HL-60/S4 (cell line): Measurements from ENCODE around the gene KIAA0319L.

Experiments used
- in situ Hi-C: fragments of 300-500 bp; cut with MboI; formaldehyde crosslinking; loops from 2 replicates; pipeline ENCODE4 v1.14.3; 2022; ENCODE audit warnings: low sequenced_read_pairs

The KIAA0319L gene

DNA sequence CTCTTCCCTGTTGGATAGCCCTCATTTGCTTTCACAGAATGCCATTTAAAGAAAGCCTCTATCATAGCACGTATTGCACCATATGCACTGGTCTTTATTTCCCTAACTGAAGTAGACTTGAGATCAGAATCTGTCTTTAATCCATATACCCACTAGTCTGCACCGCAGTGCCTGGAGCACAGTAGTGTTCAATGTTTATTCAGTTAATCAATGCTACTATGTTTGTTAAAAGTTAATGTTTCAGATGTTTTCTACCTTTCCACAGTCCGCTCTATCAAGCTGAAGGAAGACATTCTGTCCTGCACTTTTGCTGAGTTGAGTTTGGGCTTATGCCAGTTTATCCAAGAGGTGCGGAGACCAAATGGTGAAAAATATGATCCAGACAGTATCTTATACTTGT, 149.5 kb downstream of the KIAA0319L start:
- in situ Hi-C loops: no loop called here

DNA sequence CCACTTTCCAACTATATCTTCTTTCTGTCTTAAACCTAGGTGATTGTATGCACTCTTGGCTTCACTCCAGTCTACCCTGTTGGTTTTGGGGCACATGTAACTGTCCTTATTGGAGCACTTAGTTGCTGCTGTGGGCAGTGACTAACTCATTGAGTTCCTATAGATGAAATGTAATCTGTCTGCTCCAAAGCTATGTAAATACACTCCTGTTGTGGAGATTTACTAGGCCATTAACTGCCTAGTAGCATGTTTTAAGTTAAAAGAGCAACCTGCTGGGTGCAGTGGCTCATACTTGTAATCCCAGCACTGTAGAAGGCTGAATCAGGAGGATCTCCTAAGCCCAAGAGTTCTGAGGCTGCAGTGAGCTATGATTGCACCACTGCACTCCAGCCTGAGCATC, 151.1 kb downstream of the KIAA0319L start:
- in situ Hi-C loops: no loop called here

DNA sequence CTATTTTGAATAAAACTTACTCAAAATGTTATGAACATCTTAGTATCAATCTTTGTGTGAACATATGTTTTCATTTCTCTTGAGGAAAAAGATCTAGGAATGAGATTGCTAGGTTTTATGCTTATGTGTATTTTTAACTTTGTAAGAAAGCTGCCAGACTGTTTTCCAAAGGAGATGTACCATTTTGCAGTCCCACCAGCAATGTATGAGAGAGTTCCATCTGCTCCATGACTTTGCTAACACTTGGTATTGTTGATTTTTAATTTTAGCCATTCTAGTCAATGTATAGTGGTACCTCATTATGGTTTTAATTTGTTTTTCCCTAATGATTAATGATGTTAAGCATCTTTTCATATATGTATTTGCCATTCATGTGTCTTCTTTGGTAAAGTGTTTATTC, 156.2 kb downstream of the KIAA0319L start:
- in situ Hi-C loops: no loop called here

DNA sequence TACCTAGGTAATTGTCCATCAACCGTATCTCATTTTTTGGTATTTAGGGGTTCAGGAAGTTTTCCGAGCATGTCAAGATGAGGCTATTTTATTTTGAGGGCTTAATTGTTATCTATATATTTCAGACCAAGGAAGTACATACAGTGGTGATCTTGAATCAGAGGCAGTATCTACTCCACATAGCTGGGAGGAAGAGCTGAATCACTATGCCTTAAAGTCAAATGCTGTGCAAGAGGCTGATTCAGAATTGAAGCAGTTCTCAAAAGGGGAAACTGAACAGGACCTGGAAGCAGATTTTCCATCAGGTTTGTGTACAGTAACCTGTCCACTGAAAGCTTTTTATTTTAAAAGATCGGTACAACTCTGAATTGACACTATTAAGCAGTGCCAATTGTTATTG, 158.5 kb downstream of the KIAA0319L start:
- in situ Hi-C loops: no loop called here

DNA sequence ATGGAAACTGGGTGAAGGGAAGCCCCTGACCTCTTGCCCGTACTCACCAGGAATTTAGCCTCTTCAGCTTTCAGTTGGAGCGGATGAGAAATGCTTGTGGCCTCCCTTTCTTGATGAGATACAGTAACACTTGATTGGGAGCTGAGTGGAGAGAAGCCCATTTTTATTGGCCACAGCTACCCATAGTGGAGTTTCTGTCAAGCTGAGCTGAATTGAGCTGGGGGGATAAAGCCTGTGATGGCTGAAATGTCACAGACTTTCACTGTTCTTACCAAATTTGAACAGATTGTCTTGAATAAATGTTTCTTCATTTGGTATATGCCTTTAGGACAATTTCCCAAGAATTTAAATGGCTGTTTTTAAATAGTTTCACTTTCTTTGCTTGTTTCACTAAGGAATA, 162.8 kb downstream of the KIAA0319L start:
- in situ Hi-C loops: no loop called here

DNA sequence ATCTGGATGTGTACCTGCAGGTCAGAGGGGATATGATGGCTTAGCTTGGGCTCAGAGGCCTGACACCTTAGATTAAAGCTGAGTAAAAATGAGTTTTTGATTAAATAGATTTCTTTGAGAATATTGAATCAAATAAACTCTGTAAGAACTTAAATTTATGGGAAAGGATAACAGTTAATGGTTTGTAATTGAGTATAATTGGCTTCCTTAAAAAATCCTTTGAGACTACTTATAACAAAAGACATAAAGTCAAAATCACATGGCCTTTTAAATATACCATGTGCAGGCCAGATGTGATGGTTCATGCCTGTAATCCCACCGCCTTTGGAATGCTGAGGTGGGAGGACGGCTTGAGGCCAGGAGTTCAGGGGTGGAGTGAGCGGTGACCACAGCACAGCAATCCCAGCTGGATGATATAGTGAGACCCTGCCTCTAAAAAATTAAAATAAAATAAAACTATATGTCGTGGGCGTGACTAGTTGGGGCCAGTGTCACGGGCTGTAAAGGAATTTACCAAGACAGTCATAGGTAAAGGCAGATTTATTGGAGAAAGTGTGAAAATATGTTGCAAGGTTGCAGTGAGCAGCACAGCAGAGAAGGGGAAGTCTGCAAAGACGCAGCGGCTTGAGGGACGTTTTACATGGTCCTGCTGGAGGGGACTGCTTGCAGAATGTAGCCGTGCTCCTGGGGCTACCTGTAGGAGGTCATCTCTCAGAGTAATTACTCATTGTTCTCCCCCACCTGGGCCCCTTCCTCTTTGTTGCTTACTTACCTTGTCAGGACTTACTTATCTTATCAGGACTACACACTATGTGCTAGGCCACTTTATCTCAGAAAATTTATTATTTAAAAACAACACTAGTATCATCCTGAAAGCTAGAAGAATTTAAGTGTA, 166.4 kb downstream of the KIAA0319L start:
- in situ Hi-C loops: no loop called here

DNA sequence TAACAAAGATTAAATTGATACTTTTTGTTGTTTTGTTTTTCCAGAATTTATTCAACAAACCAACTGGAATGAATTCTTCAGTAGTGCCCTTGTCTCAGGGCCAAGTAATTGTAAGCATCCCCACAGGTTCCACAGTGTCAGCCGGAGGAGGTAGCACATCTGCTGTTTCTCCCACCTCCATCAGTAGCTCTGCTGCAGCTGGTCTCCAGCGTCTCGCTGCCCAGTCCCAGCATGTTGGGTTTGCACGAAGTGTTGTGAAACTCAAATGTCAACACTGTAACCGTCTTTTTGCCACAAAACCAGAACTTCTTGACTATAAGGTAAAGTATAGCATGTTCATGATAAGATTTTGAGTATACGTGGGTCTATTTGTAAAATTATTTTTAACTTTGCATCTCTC, 170.2 kb downstream of the KIAA0319L start:
- in situ Hi-C loops: no loop called here

DNA sequence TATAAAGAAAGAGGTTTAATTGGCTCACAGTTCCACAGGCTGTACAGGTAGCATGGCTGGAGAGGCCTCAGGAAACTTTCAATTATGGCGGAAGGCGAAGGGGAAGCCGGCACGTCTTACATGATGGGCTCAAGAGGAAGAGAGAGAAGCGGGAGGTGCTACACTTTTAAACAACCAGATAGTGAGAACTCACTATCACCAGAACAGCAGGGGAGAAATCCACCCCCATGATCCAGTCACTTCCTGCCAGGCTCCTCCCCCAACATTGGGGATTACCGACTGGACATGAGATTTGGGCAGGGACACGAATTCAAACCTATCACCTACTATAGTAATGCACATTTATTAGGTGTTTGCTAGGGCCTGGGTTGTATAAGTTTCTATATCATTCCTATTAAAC, 170.9 kb downstream of the KIAA0319L start:
- in situ Hi-C loops: no loop called here
